Psoas muscle (tissue), 8 donors: ENCODE data around the gene ZNF430. TPM values are rescaled to one million over a fixed set of nuclear protein-coding genes. Genes with fewer than 3 reads are reported as not detected.

Experiments
- ATAC-seq, 4 donors: fragments of 200-7000 bp; cut with Tn5 transposase; one replicate each; pipeline ENCODE4 v1.9.1; 2020; ENCODE audit warnings: moderate library complexity in 3 of 4, mild to moderate bottlenecking in 2 of 4
- DNase-seq, 2 donors: peaks; one replicate each; pipeline ENCODE4 v3.0.0-alpha.2; 2020
- H3K27ac ChIP-seq: fragments of 200-600 bp; one replicate; pipeline ENCODE4 v1.8.0; 2022
- H3K27me3 ChIP-seq, 3 donors: fragments of 200-600 bp in 1 of 3; one replicate each; pipeline versions ENCODE4 v1.6.1 to v1.8.0; 2013 to 2022; ENCODE audit warnings: low read length in 2 of 3, mild to moderate bottlenecking in 2 of 3, moderate library complexity in 1 of 3; ENCODE audit not compliant: insufficient read depth in 3 of 3
- H3K36me3 ChIP-seq, 2 donors: fragments of 200-600 bp in 1 of 2; one replicate each; pipeline versions ENCODE4 v1.6.1 to v1.8.0; 2013 to 2022; ENCODE audit warnings: low read depth in 1 of 2, mild to moderate bottlenecking in 1 of 2, moderate library complexity in 1 of 2; ENCODE audit not compliant: insufficient read depth in 1 of 2
- H3K4me1 ChIP-seq: fragments of 200-600 bp; one replicate; pipeline ENCODE4 v1.8.0; 2022
- H3K4me3 ChIP-seq: fragments of 200-600 bp; one replicate; pipeline ENCODE4 v1.8.0; 2022; ENCODE audit warnings: mild to moderate bottlenecking
- H3K9me3 ChIP-seq: fragments of 200-600 bp; one replicate; pipeline ENCODE4 v1.8.0; 2022
- CTCF ChIP-seq: fragments of 200-600 bp; IDR thresholded peaks from one replicate; pipeline ENCODE4 v1.8.0; 2022; ENCODE audit warnings: antibody characterized with exemption
- WGBS, 3 donors: extraction: QIAGEN DNeasy Blood & Tissue Kit; methylation state at CpG; one replicate each; pipeline versions ENCODE4 v1.1.6 to v1.1.7; 2013; 5-methylcytosine and 5-hydroxymethylcytosine counted together
- intact Hi-C, 2 donors: fragments of 100-400 bp; cut with DNase I; formaldehyde crosslinking; loops; one replicate each; pipeline versions ENCODE4 v1.11.0 to v1.14.2; 2022
- polyA plus RNA-seq, 3 donors: library from polyadenylated mRNA; stranded (reverse); fragments of 200-250 nt; gene quantifications; one replicate each; pipeline ENCODE4 v1.2.3, GENCODE V29; 2013
- total RNA-seq, 4 donors: library from RNA; stranded (reverse); fragmentation: NEBNext Ultra II Directional in 2 of 4; extraction: Animal tissue kit (Norgen Biotek cat#: 25700) in 2 of 4; gene quantifications; one replicate each; pipeline versions ENCODE4 v1.2.1 to v1.2.4, GENCODE V29; 2021 to 2023
- donor health status: healthy with polysubstance abuse.
- donor health status: DM: no; HTN: no; CAD: no; lungs with moderate emphysema.
- donor health status: Bipolar disorder and iron deficiency.
- donor health status: healthy.
- donor health status: DM: yes; HTN: yes; CAD: no.
- donor health status: DM: no; HTN: no; CAD: no.
- donor health status: DM: no; HTN: no; CAD: no.
- donor health status: DM: yes; HTN: yes; CAD: no.

Gene ZNF430
- total and polyA plus RNA-seq, 7 donors: 0.98 to 3.9 (median 2.5) TPM

- no peak for TF ChIP-seq CTCF
- Histone ChIP-seq H3K9me3 (no peaks in the 10 kb centered on the region), H3K4me3 (no peak overlapping the region), H3K36me3 (peaks cover 0 to 20% of the 10 kb centered on the region in 2 donors), H3K4me1 (no peaks in the 10 kb centered on the region), H3K27ac (no peak overlapping the region), H3K27me3 (no peaks in the 10 kb centered on the region)
- ATAC-seq (no peak), DNase-seq (no peak)
- intact Hi-C loops: no loop called here
- 76 to 88% (median 83%) methylated on average over 2 of the region's 2 CpGs for WGBS, 3 donors
Measured at GRCh38 chr19:21101521-21102242, 81.2 kb downstream of the ZNF430 start.

GRCh38 chr19:21109116-21109515 is 88.7 kb downstream of the ZNF430 start:
- no peaks in the 10 kb centered on the region for H3K9me3 ChIP-seq
- DNase-seq: no peak
- H3K27ac ChIP-seq: no peak overlapping the region
- H3K36me3 ChIP-seq: peaks cover 0 to 21% of the 10 kb centered on the region in 2 donors
- no peaks in the 10 kb centered on the region for H3K4me1 ChIP-seq
- H3K4me3 ChIP-seq: no peak overlapping the region
- TF ChIP-seq CTCF: no peak
- H3K27me3 ChIP-seq: no peaks in the 10 kb centered on the region
- ATAC-seq: no peak
- intact Hi-C loops: no loop called here

Other genes starting within 250 kb of the ZNF430 start
- 1 to 10 TPM in 1 of 4 donors, under 1 TPM in 3; 0.39 to 1.1 (median 0.64) TPM for gene ZNF66, start 244.4 kb upstream of the ZNF430 start, total RNA-seq
- gene ZNF66, start 244.4 kb upstream of the ZNF430 start, polyA plus RNA-seq: 1 to 10 TPM in 1 of 3 donors, under 1 TPM in 2; 0.31 to 3.0 (median 0.34) TPM
- gene ZNF85, start 97.4 kb upstream of the ZNF430 start, total RNA-seq: 1 to 10 TPM in 2 of 4 donors, under 1 TPM in 2; 0.66 to 2.2 (median 0.93) TPM
- gene ZNF85, start 97.4 kb upstream of the ZNF430 start, polyA plus RNA-seq: under 1 TPM; 0.24 to 0.72 (median 0.51) TPM
- 1 to 10 TPM; 1.5 to 3.5 (median 2.3) TPM for gene ZNF714, start 61.5 kb downstream of the ZNF430 start, total RNA-seq
- 1 to 10 TPM in 1 of 3 donors, under 1 TPM in 2; 0.70 to 1.4 (median 0.86) TPM for gene ZNF714, start 61.5 kb downstream of the ZNF430 start, polyA plus RNA-seq
- gene ZNF431, start 121.4 kb downstream of the ZNF430 start, total RNA-seq: 10 to 100 TPM in 2 of 4 donors, 1 to 10 TPM in 2; 5.7 to 17.4 (median 9.1) TPM
- gene ZNF431, start 121.4 kb downstream of the ZNF430 start, polyA plus RNA-seq: 10 to 100 TPM in 1 of 3 donors, 1 to 10 TPM in 2; 3.8 to 17.0 (median 6.9) TPM